22Rv1 (cell line): ENCODE measurements around the gene MAPK14.

Experiments
- CTCF ChIP-seq: fragments of 450-650 bp; IDR thresholded peaks from 2 replicates; pipeline ENCODE4 v1.5.1; 2017; ENCODE audit warnings: mild to moderate bottlenecking
- ZFX ChIP-seq: fragments of 450-650 bp; IDR thresholded peaks from 2 replicates; pipeline ENCODE4 v1.6.1; 2017; ENCODE audit warnings: antibody characterized with exemption, borderline replicate concordance

DNA sequence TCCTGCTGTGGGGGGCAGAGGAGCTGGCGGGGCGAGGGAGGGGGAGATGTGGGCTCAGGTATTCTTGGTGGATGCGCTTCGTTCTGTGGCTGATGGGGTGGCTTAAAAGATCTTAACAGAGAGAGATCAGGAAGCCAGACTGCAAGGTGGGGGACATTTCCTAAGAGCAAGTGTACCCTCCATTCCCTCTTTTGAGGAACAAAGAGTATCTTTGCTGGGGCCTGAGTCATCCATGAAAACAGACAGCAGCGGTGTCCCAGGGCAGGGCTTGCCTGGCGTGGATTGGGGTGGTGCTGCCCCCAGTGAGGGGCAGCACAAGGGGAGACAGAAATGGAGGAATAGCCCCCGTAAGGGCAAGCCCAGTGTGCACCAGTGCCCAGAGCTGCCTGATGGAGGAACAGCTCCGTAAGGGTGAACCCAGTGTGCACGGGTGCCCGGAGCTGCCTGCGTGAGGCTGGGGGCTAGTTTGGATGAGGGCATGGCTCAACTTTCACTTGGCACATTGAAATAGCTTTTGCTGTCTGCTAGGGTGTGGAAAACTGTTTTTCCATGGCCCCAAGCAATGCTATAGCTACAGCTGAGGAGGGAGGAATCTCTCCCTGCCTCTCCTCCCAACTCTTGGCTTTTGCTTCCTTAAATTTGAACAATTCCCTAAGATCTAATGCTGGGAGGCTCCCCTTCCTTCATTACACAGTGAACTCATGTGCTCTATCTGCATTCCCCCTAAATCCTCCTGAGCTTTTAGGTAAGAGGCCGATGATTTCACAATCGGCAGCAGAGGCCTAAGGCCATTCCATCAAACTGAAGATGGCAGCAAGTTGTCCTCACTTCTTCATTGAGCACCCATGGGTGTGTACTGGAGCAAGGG is 115.6 kb downstream of the MAPK14 start:
- TF ChIP-seq CTCF (no peak), ZFX (no peak)
